COLO829 (cell line): ENCODE data around the gene DEPDC5.

Source experiments
- DNase-seq: peaks from one replicate; pipeline ENCODE4 v3.0.0; 2012; ENCODE audit warnings: low spot score

DEPDC5 gene

GRCh38 chr22:31950226-31950625 lies 196.4 kb downstream of the DEPDC5 start:
- DNase-seq = no peak

- no peak for DNase-seq
These were observed 197.6 kb downstream of the DEPDC5 start for GRCh38 chr22:31951194-31952093.

GRCh38 chr22:31952094-31952401 lies 198.2 kb downstream of the DEPDC5 start:
- no peak for DNase-seq

GRCh38 chr22:31952472-31952871 lies 198.7 kb downstream of the DEPDC5 start:
- DNase-seq = peak; percentile 57

- no peak for DNase-seq
These were observed 199.4 kb downstream of the DEPDC5 start for GRCh38 chr22:31953261-31953660.

GRCh38 chr22:31954535-31955523 lies 201.0 kb downstream of the DEPDC5 start:
- DNase-seq = no peak

GRCh38 chr22:31956360-31956759 lies 202.5 kb downstream of the DEPDC5 start:
- DNase-seq = no peak
